Stimulated activated CD4-positive, alpha-beta T cell treated with anti-CD3 and anti-CD28 coated beads, Interleukin-1b, Interleukin-23, amount 100 ng/mL, for 1 hour (primary cell): Measurements from ENCODE around the gene RANBP3.
"Not testable (repeated sequence)": the region's sequence is repeated elsewhere in the genome, so short reads cannot be mapped to it uniquely, and the experiment has no call there.

Experiments
- DNase-seq, 2 donors: peaks; one replicate each; pipeline ENCODE4 v3.0.0-alpha.2; 2020; ENCODE audit warnings: low read depth in 2 of 2

RANBP3 gene

GRCh38 chr19:5884065-5884811 is 93.7 kb downstream of the RANBP3 start:
- not testable (repeated sequence) for DNase-seq

GRCh38 chr19:5883157-5883873 is 94.6 kb downstream of the RANBP3 start:
- DNase-seq: not testable (repeated sequence)

- DNase-seq: no peak
Observed at GRCh38 chr19:5882421-5882968, 95.4 kb downstream of the RANBP3 start.

- no peak for DNase-seq
Observed at GRCh38 chr19:5881543-5882299, 96.2 kb downstream of the RANBP3 start.

DNA sequence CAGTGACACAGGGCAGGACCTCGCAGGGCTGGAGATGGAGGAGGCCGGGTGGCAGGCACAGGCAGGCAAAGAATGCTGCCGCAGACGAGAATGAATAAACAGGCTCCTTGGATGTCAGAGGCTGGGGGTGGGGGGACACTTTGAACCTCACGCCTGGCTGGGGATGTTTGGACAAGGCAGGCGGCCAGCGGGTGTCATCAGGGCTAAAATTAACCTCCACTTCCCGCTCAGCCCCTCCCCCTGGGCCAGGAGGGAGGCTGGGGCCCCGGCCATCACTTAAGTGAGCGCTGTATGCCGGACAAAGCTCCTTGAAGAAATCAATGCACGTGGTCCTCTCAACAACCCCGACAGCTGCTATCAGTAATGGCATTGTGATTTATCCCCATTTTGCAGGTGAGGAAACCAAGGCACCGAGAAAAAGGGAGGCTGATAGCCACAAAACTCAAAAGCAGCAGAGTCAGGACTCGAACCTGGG is 97.3 kb downstream of the RANBP3 start:
- DNase-seq: no peak

DNA sequence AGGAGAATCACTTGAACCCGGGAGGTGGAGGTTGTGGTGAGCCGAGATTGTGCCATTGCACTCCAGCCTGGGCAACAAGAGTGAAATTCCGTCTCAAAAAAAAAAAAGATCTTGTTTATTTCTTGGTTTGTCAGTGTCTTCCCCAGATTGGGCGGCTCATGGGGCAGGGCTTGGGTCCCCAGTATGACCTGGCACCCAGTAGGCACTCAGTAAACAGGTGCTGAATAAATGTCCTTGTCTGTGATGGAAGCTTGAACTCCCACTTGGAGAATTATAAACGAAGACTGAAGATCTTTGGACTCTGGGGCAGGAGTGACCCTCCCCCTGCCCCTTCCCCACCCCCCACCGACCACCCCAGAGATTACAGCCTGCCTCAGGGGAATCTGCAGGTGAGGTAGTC is 97.7 kb downstream of the RANBP3 start:
- DNase-seq: no peak

GRCh38 chr19:5877882-5878281 is 100.1 kb downstream of the RANBP3 start:
- no peak for DNase-seq

GRCh38 chr19:5877427-5877826 is 100.5 kb downstream of the RANBP3 start:
- DNase-seq: no peak

DNA sequence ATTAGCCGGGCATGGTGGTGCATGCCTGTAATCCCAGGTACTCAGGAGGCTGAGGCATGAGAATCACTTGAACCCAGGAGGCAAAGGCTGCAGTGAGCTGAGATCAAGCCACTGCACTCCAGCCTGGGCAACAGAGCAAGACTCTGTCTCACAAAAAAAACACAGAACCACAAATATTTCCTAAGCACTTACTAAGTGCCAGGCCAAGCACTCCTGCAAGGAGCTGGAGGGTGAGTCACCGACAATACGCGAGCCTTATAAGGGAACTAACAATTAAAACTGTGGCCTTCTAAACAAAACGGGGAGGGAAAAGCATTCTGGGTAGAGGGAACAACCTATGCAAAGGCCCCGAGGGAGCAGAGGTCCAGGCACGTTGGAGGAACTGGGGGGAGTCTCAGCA is 103.4 kb downstream of the RANBP3 start:
- not testable (repeated sequence) for DNase-seq

DNA sequence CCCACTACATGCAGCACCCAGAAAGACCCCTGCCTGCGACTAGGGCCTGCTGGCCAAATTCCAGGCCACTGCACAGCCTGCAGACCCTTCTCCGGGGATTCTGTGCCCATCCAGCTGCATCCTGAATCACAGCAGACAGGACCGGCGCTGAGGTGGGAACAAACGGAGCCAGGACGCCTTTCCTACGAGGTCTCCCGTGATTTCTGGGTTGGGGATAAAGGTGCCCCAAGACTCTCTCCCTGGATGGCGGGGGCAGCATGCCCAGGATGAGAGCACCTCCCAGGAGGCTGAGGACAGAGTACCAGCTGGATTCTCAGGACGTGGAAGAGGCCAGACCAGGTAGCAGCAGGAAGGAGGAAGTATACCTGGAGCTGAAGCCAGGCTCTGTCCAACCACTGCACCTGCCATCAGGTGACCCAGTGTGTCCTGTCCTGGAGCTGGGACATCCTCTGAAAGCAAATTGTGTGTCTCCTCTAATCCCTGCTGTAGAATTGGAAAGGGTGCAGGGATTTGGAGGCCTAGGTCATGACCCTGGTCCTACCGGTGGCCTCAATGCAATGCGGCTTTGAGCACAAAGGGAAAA is 104.2 kb downstream of the RANBP3 start:
- DNase-seq: no peak

DNA sequence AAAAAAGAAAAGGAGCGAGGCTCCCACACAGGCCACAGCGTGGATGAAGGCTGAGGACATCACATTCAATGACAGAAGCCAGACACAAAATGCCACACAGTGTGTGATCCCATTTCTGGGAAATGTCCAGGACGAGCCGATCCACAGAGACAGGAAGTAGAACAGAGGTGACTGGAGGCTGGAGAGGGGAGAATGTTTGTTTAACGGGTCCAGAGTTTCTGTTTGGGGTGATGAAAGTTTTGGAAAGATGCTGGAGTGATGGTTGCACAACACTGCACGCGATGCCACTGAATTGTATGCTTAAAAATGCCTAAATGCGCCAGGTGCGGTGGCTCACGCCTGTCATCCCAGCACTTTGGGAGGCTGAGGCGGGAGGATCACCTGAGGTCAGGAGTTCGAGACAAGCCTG is 107.0 kb downstream of the RANBP3 start:
- no peak for DNase-seq

DNA sequence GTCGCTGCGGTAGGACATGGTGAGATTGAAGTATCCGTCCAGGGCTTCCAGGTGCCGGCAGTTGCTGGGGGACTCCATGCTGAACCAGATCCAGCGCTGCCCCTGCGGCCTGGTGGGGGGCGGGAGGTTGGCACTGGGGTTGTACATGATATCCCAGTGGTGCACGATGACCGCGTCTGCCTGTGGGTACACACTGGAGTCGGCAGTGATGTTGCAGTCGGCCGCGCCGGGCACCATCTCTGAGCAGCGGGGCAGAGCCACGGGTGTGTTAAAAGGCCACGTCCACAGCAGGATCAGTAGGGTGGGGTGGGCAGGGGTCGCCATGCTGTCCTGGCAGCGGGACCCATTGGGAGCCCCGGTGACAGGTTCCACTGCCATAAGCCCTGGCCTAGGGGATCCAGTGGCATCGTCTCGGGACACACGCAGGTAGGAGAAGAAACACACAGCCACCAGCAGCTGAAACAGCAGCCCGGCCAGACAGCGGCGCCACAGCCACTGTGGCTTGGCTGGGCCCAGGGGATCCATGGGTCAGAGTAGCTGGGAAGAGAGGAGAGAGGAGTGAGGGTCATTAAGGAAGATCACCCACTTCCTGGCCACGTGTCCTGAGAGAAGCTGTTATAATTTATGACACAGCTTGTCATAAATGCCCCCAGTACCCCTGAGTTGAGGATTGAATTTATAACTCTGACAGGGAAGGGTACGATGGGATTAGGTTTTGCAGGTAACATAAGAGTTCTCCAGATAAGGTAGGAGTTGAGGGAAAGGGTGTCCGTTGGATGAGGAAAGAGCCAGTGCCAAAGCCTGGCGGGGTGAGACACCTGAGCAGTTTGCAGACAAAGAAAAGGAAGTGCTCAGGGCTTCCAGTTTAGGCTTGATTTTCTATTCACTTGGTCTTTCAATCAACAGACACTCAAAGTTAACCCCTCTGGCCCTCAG is 110.5 kb downstream of the RANBP3 start:
- no peak for DNase-seq
